ENCODE data around the gene REC8. TPM values are rescaled to one million over a fixed set of nuclear protein-coding genes. Genes with fewer than 3 reads are reported as not detected.

REC8 gene
- total RNA-seq, 1 experiment from 2014 or later, result 8.4 TPM

- DNase-seq (ENCODE audit: low spot score), result no peak
- intact Hi-C loops (cut with micrococcal nuclease; ENCODE audit: unreplicated experiment), result no loop called here
- Histone ChIP-seq H3K9me3 (ENCODE audit: low read depth, low read length, poor library complexity, severe bottlenecking) (no peaks in the 10 kb centered on the region), H3K36me3 (ENCODE audit: insufficient read depth, low read length, poor library complexity, severe bottlenecking) (peaks cover 27% of the 10 kb centered on the region), H3K27ac (ENCODE audit: low read depth, low read length, poor library complexity, severe bottlenecking) (no peak overlapping the region), H3K4me1 (ENCODE audit: insufficient read depth, low read length, poor library complexity, severe bottlenecking) (peaks cover 18% of the 10 kb centered on the region), H3K27me3 (replicated peaks; ENCODE audit: insufficient read depth, low read depth, low read length, poor library complexity) (no peaks in the 10 kb centered on the region), H3K4me3 (ENCODE audit: low read depth, low read length, poor library complexity, severe bottlenecking) (no peak overlapping the region)
- CTCF ChIA-PET, result no interaction called here
- TF ChIP-seq, protein P1, sequence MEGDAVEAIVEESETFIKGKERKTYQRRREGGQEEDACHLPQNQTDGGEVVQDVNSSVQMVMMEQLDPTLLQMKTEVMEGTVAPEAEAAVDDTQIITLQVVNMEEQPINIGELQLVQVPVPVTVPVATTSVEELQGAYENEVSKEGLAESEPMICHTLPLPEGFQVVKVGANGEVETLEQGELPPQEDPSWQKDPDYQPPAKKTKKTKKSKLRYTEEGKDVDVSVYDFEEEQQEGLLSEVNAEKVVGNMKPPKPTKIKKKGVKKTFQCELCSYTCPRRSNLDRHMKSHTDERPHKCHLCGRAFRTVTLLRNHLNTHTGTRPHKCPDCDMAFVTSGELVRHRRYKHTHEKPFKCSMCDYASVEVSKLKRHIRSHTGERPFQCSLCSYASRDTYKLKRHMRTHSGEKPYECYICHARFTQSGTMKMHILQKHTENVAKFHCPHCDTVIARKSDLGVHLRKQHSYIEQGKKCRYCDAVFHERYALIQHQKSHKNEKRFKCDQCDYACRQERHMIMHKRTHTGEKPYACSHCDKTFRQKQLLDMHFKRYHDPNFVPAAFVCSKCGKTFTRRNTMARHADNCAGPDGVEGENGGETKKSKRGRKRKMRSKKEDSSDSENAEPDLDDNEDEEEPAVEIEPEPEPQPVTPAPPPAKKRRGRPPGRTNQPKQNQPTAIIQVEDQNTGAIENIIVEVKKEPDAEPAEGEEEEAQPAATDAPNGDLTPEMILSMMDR (conservative IDR thresholded peaks at IDR 0.05; ENCODE audit: low read depth, low read length), result no peak
- TF ChIP-seq EZH2 (IDR thresholded peaks at IDR 0.05; ENCODE audit: borderline replicate concordance, low read depth, low read length, poor library complexity, severe bottlenecking), result no peak
- POLR2A ChIA-PET (ENCODE audit: low non-redundant PET), result no interaction called here
- BruUV-seq (replicated peaks), result no TSS peak
These were observed 28.4 kb upstream of the REC8 start for GRCh38 chr14:24143511-24143910.

DNA sequence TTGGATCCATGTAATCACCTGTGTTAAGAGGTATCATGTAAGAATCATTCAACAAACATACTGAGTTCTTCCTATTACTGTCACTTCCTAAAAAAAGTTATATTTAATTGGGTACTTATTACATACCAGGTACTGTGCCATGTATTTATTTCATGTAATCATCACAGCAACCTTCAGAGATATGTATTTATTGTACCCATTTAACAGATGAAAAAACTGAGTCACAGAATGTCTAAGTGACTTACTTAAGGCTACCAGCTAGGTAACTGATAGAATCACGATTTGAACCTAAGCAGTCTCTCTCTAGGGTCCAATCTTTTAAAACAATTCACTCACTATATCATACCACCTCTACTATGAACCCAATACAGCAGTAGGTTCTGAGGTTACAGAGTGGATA, 27.4 kb upstream of the REC8 start:
- Histone ChIP-seq H3K9me3 (ENCODE audit: low read depth, low read length, poor library complexity, severe bottlenecking) (no peaks in the 10 kb centered on the region), H3K4me3 (ENCODE audit: low read depth, low read length, poor library complexity, severe bottlenecking) (no peak overlapping the region), H3K36me3 (ENCODE audit: insufficient read depth, low read length, poor library complexity, severe bottlenecking) (peaks cover 25% of the 10 kb centered on the region), H3K27me3 (replicated peaks; ENCODE audit: insufficient read depth, low read depth, low read length, poor library complexity) (no peaks in the 10 kb centered on the region), H3K4me1 (ENCODE audit: insufficient read depth, low read length, poor library complexity, severe bottlenecking) (peaks cover 16% of the 10 kb centered on the region), H3K27ac (ENCODE audit: low read depth, low read length, poor library complexity, severe bottlenecking) (no peak overlapping the region)
- intact Hi-C loops (cut with micrococcal nuclease; ENCODE audit: unreplicated experiment), result no loop called here
- no peak for DNase-seq (ENCODE audit: low spot score)
- ChIA-PET POLR2A (ENCODE audit: low non-redundant PET) (no interaction called here), CTCF (no interaction called here)
- BruUV-seq (replicated peaks), result no TSS peak
- TF ChIP-seq, protein P1 (conservative IDR thresholded peaks at IDR 0.05; ENCODE audit: low read depth, low read length), result no peak
- TF ChIP-seq EZH2 (IDR thresholded peaks at IDR 0.05; ENCODE audit: borderline replicate concordance, low read depth, low read length, poor library complexity, severe bottlenecking), result no peak

DNA sequence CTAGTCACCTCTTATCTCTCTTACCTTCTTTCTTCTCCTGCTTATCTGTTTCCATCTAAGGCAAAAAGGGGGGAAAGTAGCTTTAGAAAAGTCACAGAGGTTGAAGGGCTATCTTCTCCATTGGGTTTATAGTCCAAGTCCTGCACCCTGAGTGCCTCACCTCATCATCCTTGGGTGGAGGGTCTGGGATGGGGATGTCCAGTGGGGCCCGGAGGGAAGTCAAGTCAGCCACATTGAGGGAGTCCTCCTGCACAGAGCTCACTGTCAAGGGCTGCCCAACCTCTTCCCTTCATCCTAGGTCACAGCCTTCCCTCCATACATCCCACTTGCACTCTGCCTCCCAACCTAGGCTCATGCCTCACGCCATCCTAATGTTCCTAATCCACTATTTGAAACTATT, 26.7 kb upstream of the REC8 start:
- peak overlapping the region; percentile 90 for H3K4me3 ChIP-seq (ENCODE audit: low read depth, low read length, poor library complexity, severe bottlenecking)
- no peaks in the 10 kb centered on the region for H3K27me3 ChIP-seq (replicated peaks; ENCODE audit: insufficient read depth, low read depth, low read length, poor library complexity)
- intact Hi-C loops (cut with micrococcal nuclease; ENCODE audit: unreplicated experiment), result loop anchor here (5.0 kb wide), 1 partner anchor 42 kb away; the partner anchor contains the start of gene IPO4
- CTCF ChIA-PET, result no interaction called here
- BruUV-seq (replicated peaks), result no TSS peak
- POLR2A ChIA-PET (ENCODE audit: low non-redundant PET), result no interaction called here
- peaks cover 23% of the 10 kb centered on the region for H3K36me3 ChIP-seq (ENCODE audit: insufficient read depth, low read length, poor library complexity, severe bottlenecking)
- H3K9me3 ChIP-seq (ENCODE audit: low read depth, low read length, poor library complexity, severe bottlenecking), result no peaks in the 10 kb centered on the region
- DNase-seq (ENCODE audit: low spot score), result no peak
- H3K27ac ChIP-seq (ENCODE audit: low read depth, low read length, poor library complexity, severe bottlenecking), result no peak overlapping the region
- H3K4me1 ChIP-seq (ENCODE audit: insufficient read depth, low read length, poor library complexity, severe bottlenecking), result peaks cover 12% of the 10 kb centered on the region
- TF ChIP-seq EZH2 (IDR thresholded peaks at IDR 0.05; ENCODE audit: borderline replicate concordance, low read depth, low read length, poor library complexity, severe bottlenecking), result no peak
- TF ChIP-seq, protein P1 (conservative IDR thresholded peaks at IDR 0.05; ENCODE audit: low read depth, low read length), result no peak
